HepG2 (cell line): ENCODE measurements around the gene NBPF1. TPM values are rescaled to one million over a fixed set of nuclear protein-coding genes. Genes with fewer than 3 reads are reported as not detected.

Experiments
- ATAC-seq: fragments of 200-7000 bp; cut with Tn5 transposase; 3 replicates; pipeline ENCODE4 v1.9.1; 2020; ENCODE audit warnings: mild to moderate bottlenecking, moderate library complexity
- BruUV-seq: library from RNA; stranded (reverse); fragments of 400-500 nt; replicated peaks from 2 replicates; lab custom pipeline; 2021; lab: Mats Ljungman, UMichigan
- CTCF ChIA-PET: fragments of 300-600 bp; formaldehyde crosslinking; extraction: SDS; loops from one replicate; lab custom pipeline; 2021; ENCODE audit warnings: low total read pairs, inconsistent platforms, low intra/inter-chr PET ratio; lab: Yijun Ruan, JAX
- POLR2A ChIA-PET: fragments of 350-600 bp; sonication (Branson Sonifier 250); formaldehyde crosslinking; loops from one replicate; lab custom pipeline; 2020; ENCODE audit warnings: antibody characterized with exemption, inconsistent platforms; lab: Yijun Ruan, JAX
- DNase-seq: peaks from one replicate; pipeline ENCODE4 v3.0.0-alpha.2; 2015; ENCODE audit warnings: low spot score
- FAIRE-seq: peaks from 3 replicates; lab custom pipeline; 2011; peaks lifted over from hg19 to GRCh38; lab: Jason Lieb, UNC
- H2AFZ ChIP-seq: one replicate; pipeline ENCODE4 v1.6.1; 2011; ENCODE audit warnings: low read length, inconsistent platforms
- H3K27ac ChIP-seq: fragments of 300-600 bp; 3 replicates; pipeline ENCODE4 v1.8.0; 2011; ENCODE audit warnings: mixed run types, mild to moderate bottlenecking, mixed read lengths, low read length, inconsistent platforms; ENCODE audit not compliant: insufficient read depth; ENCODE audit errors: extremely low read length
- H3K27me3 ChIP-seq, 2 experiments: fragments of 200-600 bp in 1 of 2; 2 replicates in 1 of 2; 3 replicates in 1 of 2; pipeline versions ENCODE4 v1.6.0 to v1.8.0; 2011; ENCODE audit warnings: low read length in 2 of 2, mild to moderate bottlenecking in 2 of 2, moderate library complexity in 2 of 2, inconsistent platforms in 1 of 2; ENCODE audit not compliant: insufficient read depth in 2 of 2, control insufficient read depth in 1 of 2
- H3K36me3 ChIP-seq, 2 experiments: fragments of 200-600 bp in 1 of 2; replicated peaks in 1 of 2; 2 replicates in 1 of 2; 3 replicates in 1 of 2; pipeline versions ENCODE4 v1.5.1 to v1.8.0; 2011; ENCODE audit warnings: low read length in 2 of 2, inconsistent platforms in 1 of 2; ENCODE audit not compliant: insufficient read depth in 2 of 2, control insufficient read depth in 1 of 2
- H3K4me1 ChIP-seq: 2 replicates; pipeline ENCODE4 v1.5.1; 2012; ENCODE audit warnings: low read length, inconsistent platforms; ENCODE audit not compliant: insufficient read depth
- H3K4me2 ChIP-seq: 2 replicates; pipeline ENCODE4 v1.6.0; 2011; ENCODE audit warnings: low read depth, low read length, inconsistent platforms
- H3K4me3 ChIP-seq, 3 experiments: fragments of 200-600 bp in 1 of 3; sonication (generic), shearing (Covaris generic) in 1 of 3; replicated peaks in 1 of 3; 2 replicates each; pipeline ENCODE4 v1.5.1; 2011 to 2016; ENCODE audit warnings: low read length in 3 of 3, inconsistent platforms in 2 of 3, low read depth in 2 of 3, mild to moderate bottlenecking in 2 of 3, control low read depth in 1 of 3, mixed read lengths in 1 of 3; ENCODE audit not compliant: insufficient read depth in 1 of 3
- H3K79me2 ChIP-seq: one replicate; pipeline ENCODE4 v1.6.1; 2011; ENCODE audit warnings: low read length, inconsistent platforms; ENCODE audit not compliant: insufficient read depth
- H3K9ac ChIP-seq: 2 replicates; pipeline ENCODE4 v1.6.0; 2011; ENCODE audit warnings: mild to moderate bottlenecking, low read depth, low read length, inconsistent platforms; ENCODE audit not compliant: insufficient read depth
- H3K9me3 ChIP-seq: 2 replicates; pipeline ENCODE4 v1.5.1; 2012; ENCODE audit warnings: mild to moderate bottlenecking, low read length
- H4K20me1 ChIP-seq: 2 replicates; pipeline ENCODE4 v1.6.0; 2011; ENCODE audit warnings: inconsistent platforms, mild to moderate bottlenecking, low read length, moderate library complexity; ENCODE audit not compliant: insufficient read depth
- ARID3A ChIP-seq: IDR thresholded peaks from 2 replicates; pipeline ENCODE4 v1.6.1; 2012; ENCODE audit warnings: low read depth, low read length, improper control_type of control experiment
- ARID4A ChIP-seq: sonication (generic); formaldehyde crosslinking; IDR thresholded peaks from 2 replicates; pipeline ENCODE4 v1.5.0; 2020; ENCODE audit warnings: mild to moderate bottlenecking, missing genetic modification reagents, borderline replicate concordance
- BORCS8-MEF2B ChIP-seq: sonication (generic); formaldehyde crosslinking; IDR thresholded peaks from 2 replicates; pipeline ENCODE4 v1.8.0; 2022; ENCODE audit warnings: mild to moderate bottlenecking, missing genetic modification reagents
- HOXA3 ChIP-seq: sonication (generic); formaldehyde crosslinking; IDR thresholded peaks from 2 replicates; pipeline ENCODE4 v1.5.0; 2020; ENCODE audit warnings: missing genetic modification reagents
- HOXA9 ChIP-seq: sonication (generic); formaldehyde crosslinking; IDR thresholded peaks from 2 replicates; pipeline ENCODE4 v1.8.1; 2022; ENCODE audit warnings: missing genetic modification reagents, mild to moderate bottlenecking, moderate library complexity, borderline replicate concordance
- KDM2A ChIP-seq: sonication (generic); formaldehyde crosslinking; IDR thresholded peaks from 2 replicates; pipeline ENCODE4 v1.4.0; 2020; ENCODE audit warnings: low read depth, missing genetic modification reagents, borderline replicate concordance
- MAF1 ChIP-seq: sonication (generic); formaldehyde crosslinking; IDR thresholded peaks from 2 replicates; pipeline ENCODE4 v1.5.0; 2020; ENCODE audit warnings: missing genetic modification reagents, borderline replicate concordance
- MIXL1 ChIP-seq: IDR thresholded peaks from 2 replicates; pipeline ENCODE4 v1.6.1; 2016
- NFE2L2 ChIP-seq: fragments of 150-350 bp; IDR thresholded peaks from 2 replicates; pipeline ENCODE4 v1.6.1; 2014; ENCODE audit warnings: low read length
- RBM22 ChIP-seq: fragments of 200-400 bp; formaldehyde crosslinking; optimal IDR thresholded peaks from 2 replicates; pipeline ENCODE3; 2017; ENCODE audit warnings: mild to moderate bottlenecking, low read length, moderate library complexity
- TFDP2 ChIP-seq: sonication (generic); formaldehyde crosslinking; IDR thresholded peaks from 2 replicates; pipeline ENCODE4 v1.4.0; 2020; ENCODE audit warnings: missing genetic modification reagents
- TGIF2 ChIP-seq: IDR thresholded peaks from 2 replicates; pipeline ENCODE4 v1.6.1; 2016; ENCODE audit warnings: control low read depth, missing compliant biosample characterization
- ZMYM3 ChIP-seq: sonication (generic); formaldehyde crosslinking; IDR thresholded peaks from 2 replicates; pipeline ENCODE4 v1.5.1; 2020; ENCODE audit warnings: mild to moderate bottlenecking, missing genetic modification reagents
- ZNF598 ChIP-seq: sonication (generic); formaldehyde crosslinking; IDR thresholded peaks from 2 replicates; pipeline ENCODE4 v1.5.1; 2020; ENCODE audit warnings: mild to moderate bottlenecking, missing genetic modification reagents, borderline replicate concordance
- ZNF629 ChIP-seq: sonication (generic); formaldehyde crosslinking; conservative IDR thresholded peaks from 2 replicates; pipeline ENCODE4 v1.5.0; 2020; ENCODE audit warnings: missing genetic modification reagents
- ZNF672 ChIP-seq: sonication (generic); formaldehyde crosslinking; IDR thresholded peaks from 2 replicates; pipeline ENCODE4 v1.8.1; 2022; ENCODE audit warnings: missing genetic modification reagents
- ZSCAN12 ChIP-seq: sonication (generic); formaldehyde crosslinking; IDR thresholded peaks from 2 replicates; pipeline ENCODE4 v1.9.0; 2021; ENCODE audit warnings: mild to moderate bottlenecking, missing genetic modification reagents
- WGBS: methylation state at CpG from one replicate; pipeline ENCODE4 v1.1.6; 2017; ENCODE audit warnings: low lambda C conversion rate; 5-methylcytosine and 5-hydroxymethylcytosine counted together
- in situ Hi-C: cut with HindIII; loops from 2 replicates; pipeline ENCODE4 v1.10.0; 2017; ENCODE audit warnings: low pct_unique_long_range_greater_than_20kb; ENCODE audit not compliant: extremely low pct_ligation_motif_present
- intact Hi-C: fragments of 100-400 bp; cut with micrococcal nuclease; formaldehyde crosslinking; loops from one replicate; pipeline ENCODE4 v1.10.0; 2022; ENCODE audit not compliant: unreplicated experiment
- polyA plus RNA-seq, 8 experiments: library from polyadenylated mRNA; depleted of rRNA in 3 of 8; stranded (reverse) in 7 of 8; unstranded in 1 of 8; fragments of >200 nt; fragmentation: Illumina TruSeq in 4 of 8; extraction: Trizol in 4 of 8; gene quantifications; 2 replicates each; pipeline versions ENCODE4 v1.2.1 to v1.2.3, GENCODE V29; 2011 to 2016; ENCODE audit warnings: low read depth in 4 of 8, missing spikeins in 1 of 8, mixed read lengths in 1 of 8; ENCODE audit not compliant: insufficient read depth in 1 of 8
- total RNA-seq, 5 experiments: library from RNA; depleted of rRNA; stranded (reverse); fragments of >200 nt; fragmentation: Illumina TruSeq; extraction: Trizol; gene quantifications; 2 replicates each; pipeline ENCODE4 v1.2.3, GENCODE V29; 2016; ENCODE audit warnings: low read depth in 1 of 5

NBPF1 gene
- total and polyA plus RNA-seq, 2 of the 13 experiments (the other 11 are each of a cell fraction or from before 2014, with no cell fraction given): 30.3 to 35.6 TPM

GRCh38 chr1:16621681-16622315 is 8.4 kb upstream of the NBPF1 start (continued):
- TF ChIP-seq ARID4A (CRISPR knock-in tag): peak; percentile 31; the same call in 1 of the 2 replicates
- peak; percentile 4 for TF ChIP-seq RBM22
- peak; percentile 91 for TF ChIP-seq ZNF629 (CRISPR knock-in tag)
- TF ChIP-seq ZSCAN12 (CRISPR knock-in tag): 0 out of 2 replicates have a peak, but pooled peaks have one; percentile 27
- TF ChIP-seq ZMYM3: peak; percentile 84

- intact Hi-C loops: no loop called here
- Histone ChIP-seq H3K79me2 (no peaks in the 10 kb centered on the region), H3K27ac (no peak overlapping the region), H3K9ac (no peak overlapping the region), H4K20me1 (no peaks in the 10 kb centered on the region), H2AFZ (no peak overlapping the region), H3K36me3 (peaks cover 45 to 63% of the 10 kb centered on the region in 2 experiments; a peak in 4 of 5 replicates), H3K4me3 (no peak overlapping the region), H3K4me1 (no peaks in the 10 kb centered on the region), H3K27me3 (no peaks in the 10 kb centered on the region), H3K4me2 (no peak overlapping the region), H3K9me3 (no peaks in the 10 kb centered on the region)
- no peak; the same call in 2 of the 3 replicates for ATAC-seq
- CTCF ChIA-PET: interaction anchor here (1.8 kb wide), 2 partner anchors 29 to 331 kb away, joined by 6 to 10 read pairs; no protein-coding TSS in a partner anchor
- FAIRE-seq: no peak
- 95% methylated on average over 2 of the region's 2 CpGs for WGBS
- DNase-seq: no peak
- in situ Hi-C loops: no loop called here
- POLR2A ChIA-PET: interaction anchor here (1.0 to 2.5 kb wide), 7 partner anchors 9 to 330 kb away, joined by 4 to 15 read pairs (median 6); partner anchors contain the start of gene RNU1-1
- TSS peak; percentile 19 for BruUV-seq
- TF ChIP-seq MIXL1 (CRISPR knock-in tag): no peak
- peak; percentile 19; the same call in 1 of the 2 replicates for TF ChIP-seq TGIF2
- TF ChIP-seq MAF1 (CRISPR knock-in tag): no peak
- 0 out of 2 replicates have a peak, but pooled peaks have one; percentile 8 for TF ChIP-seq ZNF598 (CRISPR knock-in tag)
- no peak for TF ChIP-seq BORCS8-MEF2B (CRISPR knock-in tag)
- no peak for TF ChIP-seq ZNF672 (CRISPR knock-in tag)
- no peak for TF ChIP-seq HOXA3 (CRISPR knock-in tag)
- TF ChIP-seq KDM2A (CRISPR knock-in tag): 0 out of 2 replicates have a peak, but pooled peaks have one; percentile 3
- TF ChIP-seq ARID3A: no peak
- no peak for TF ChIP-seq HOXA9 (CRISPR knock-in tag)
- TF ChIP-seq NFE2L2: no peak
- peak; percentile 57 for TF ChIP-seq RBM22
- TF ChIP-seq TFDP2 (CRISPR knock-in tag): no peak
These were observed 7.9 kb upstream of the NBPF1 start for GRCh38 chr1:16621300-16621658.
